ENCODE results near the gene MYPN. TPM values are rescaled to one million over a fixed set of nuclear protein-coding genes. Genes with fewer than 3 reads are reported as not detected.

The MYPN gene
- total RNA-seq, 1 donor from 2014 or later: 112 TPM

- intact Hi-C loops (cut with DNase I): no loop called here
- ATAC-seq: no peak
- DNase-seq (ENCODE audit: missing footprints): no peak
Observed at GRCh38 chr10:68118657-68119056, 9.4 kb downstream of the MYPN start.

- ATAC-seq (peak; percentile 42), DNase-seq (ENCODE audit: missing footprints) (no peak)
- intact Hi-C loops (cut with DNase I): no loop called here
Observed at GRCh38 chr10:68121020-68121743, 11.9 kb downstream of the MYPN start.

GRCh38 chr10:68121852-68122251 lies 12.6 kb downstream of the MYPN start:
- no peak for DNase-seq (ENCODE audit: missing footprints)
- intact Hi-C loops (cut with DNase I): no loop called here
- ATAC-seq: peak; percentile 50

- DNase-seq (ENCODE audit: missing footprints) (no peak), ATAC-seq (no peak)
- intact Hi-C loops (cut with DNase I): no loop called here
Observed at GRCh38 chr10:68124718-68125117, 15.4 kb downstream of the MYPN start.

GRCh38 chr10:68125772-68126171 lies 16.5 kb downstream of the MYPN start:
- intact Hi-C loops (cut with DNase I): no loop called here
- no peak for DNase-seq (ENCODE audit: missing footprints)
- ATAC-seq: peak; percentile 20

GRCh38 chr10:68128015-68128414 lies 18.7 kb downstream of the MYPN start:
- ATAC-seq: no peak
- DNase-seq (ENCODE audit: missing footprints): no peak
- intact Hi-C loops (cut with DNase I): no loop called here

- ATAC-seq: no peak
- no peak for DNase-seq (ENCODE audit: missing footprints)
- intact Hi-C loops (cut with DNase I): no loop called here
Observed at GRCh38 chr10:68132391-68132790, 23.1 kb downstream of the MYPN start.

- intact Hi-C loops (cut with DNase I): no loop called here
- peak; percentile 77 for ATAC-seq
Observed at GRCh38 chr10:68133523-68133922, 24.2 kb downstream of the MYPN start.

GRCh38 chr10:68135362-68135761 lies 26.1 kb downstream of the MYPN start:
- intact Hi-C loops (cut with DNase I): no loop called here
- no peak for DNase-seq (ENCODE audit: missing footprints)
- ATAC-seq: no peak

More at GRCh38 chr10:68133523-68133922, 24.2 kb downstream of the MYPN start:
- no peak for DNase-seq (ENCODE audit: missing footprints)

- intact Hi-C loops (cut with DNase I): no loop called here
- ATAC-seq: peak; percentile 38
- DNase-seq (ENCODE audit: missing footprints): no peak
Observed at GRCh38 chr10:68135922-68136792, 26.9 kb downstream of the MYPN start.

- no peak for ATAC-seq
- intact Hi-C loops (cut with DNase I): no loop called here
Observed at GRCh38 chr10:68137171-68137570, 27.9 kb downstream of the MYPN start.

GRCh38 chr10:68138526-68138925 lies 29.2 kb downstream of the MYPN start:
- intact Hi-C loops (cut with DNase I): no loop called here
- ATAC-seq (no peak), DNase-seq (ENCODE audit: missing footprints) (no peak)

More at GRCh38 chr10:68137171-68137570, 27.9 kb downstream of the MYPN start:
- no peak for DNase-seq (ENCODE audit: missing footprints)

- DNase-seq (ENCODE audit: missing footprints) (no peak), ATAC-seq (no peak)
- intact Hi-C loops (cut with DNase I): no loop called here
Observed at GRCh38 chr10:68139448-68140272, 30.4 kb downstream of the MYPN start.

- intact Hi-C loops (cut with DNase I): no loop called here
- DNase-seq (ENCODE audit: missing footprints) (no peak), ATAC-seq (no peak)
Observed at GRCh38 chr10:68142761-68143160, 33.5 kb downstream of the MYPN start.

- intact Hi-C loops (cut with DNase I): no loop called here
- no peak for DNase-seq (ENCODE audit: missing footprints)
- no peak for ATAC-seq
Observed at GRCh38 chr10:68144709-68145108, 35.4 kb downstream of the MYPN start.

GRCh38 chr10:68145705-68146104 lies 36.4 kb downstream of the MYPN start:
- intact Hi-C loops (cut with DNase I): no loop called here
- no peak for DNase-seq (ENCODE audit: missing footprints)
- ATAC-seq: no peak

- intact Hi-C loops (cut with DNase I): no loop called here
- ATAC-seq (no peak), DNase-seq (ENCODE audit: missing footprints) (no peak)
Observed at GRCh38 chr10:68146133-68146532, 36.8 kb downstream of the MYPN start.

GRCh38 chr10:68151453-68151852 lies 42.2 kb downstream of the MYPN start:
- intact Hi-C loops (cut with DNase I): loop anchor here (5.0 kb wide), 1 partner anchor 39 kb away; no protein-coding TSS in a partner anchor
- no peak for DNase-seq (ENCODE audit: missing footprints)
- ATAC-seq: no peak
